Vagina (tissue), 2 donors: Measurements from ENCODE around the gene AMPD3. TPM values are rescaled to one million over a fixed set of nuclear protein-coding genes. Genes with fewer than 3 reads are reported as not detected.

Experiments used
- DNase-seq, 2 donors: peaks; one replicate each; pipeline ENCODE4 v3.0.0-alpha.2; 2017; ENCODE audit errors: extremely low spot score in 2 of 2
- H3K27ac ChIP-seq: fragments of 200-600 bp; sonication (generic); one replicate; pipeline ENCODE4 v1.5.1; 2019
- H3K27me3 ChIP-seq: fragments of 200-600 bp; sonication (generic); one replicate; pipeline ENCODE4 v1.5.1; 2019
- H3K36me3 ChIP-seq, 2 donors: fragments of 200-600 bp; sonication (generic); one replicate each; pipeline ENCODE4 v1.5.1; 2017 to 2019
- H3K4me1 ChIP-seq: fragments of 200-600 bp; sonication (generic); one replicate; pipeline ENCODE4 v1.5.1; 2019
- H3K4me3 ChIP-seq, 2 donors: fragments of 200-600 bp; sonication (generic); 1 replicate in 1 of 2; 2 replicates in 1 of 2; pipeline ENCODE4 v1.5.1; 2016 to 2019
- H3K9me3 ChIP-seq: fragments of 200-600 bp; sonication (generic); one replicate; pipeline ENCODE4 v1.5.1; 2019
- CTCF ChIP-seq, 3 experiments: fragments of 450-650 bp in 2 of 3; fragments of 200-600 bp in 1 of 3; sonication (generic) in 1 of 3; IDR thresholded peaks; one replicate each; pipeline ENCODE4 v1.5.1; 2017 to 2019; ENCODE audit warnings: antibody characterized with exemption in 3 of 3, mild to moderate bottlenecking in 2 of 3, moderate library complexity in 2 of 3
- POLR2A ChIP-seq, 2 donors: fragments of 450-650 bp; IDR thresholded peaks; one replicate each; pipeline ENCODE4 v1.6.1; 2017; ENCODE audit warnings: antibody characterized with exemption in 2 of 2, mild to moderate bottlenecking in 2 of 2, moderate library complexity in 2 of 2
- POLR2AphosphoS5 ChIP-seq, 2 donors: sonication (generic); formaldehyde crosslinking; IDR thresholded peaks; one replicate each; pipeline ENCODE4 v1.9.0; 2017; ENCODE audit warnings: antibody characterized with exemption in 2 of 2, mild to moderate bottlenecking in 2 of 2, low read depth in 1 of 2; ENCODE audit not compliant: insufficient read depth in 1 of 2
- intact Hi-C: fragments of 100-400 bp; cut with DNase I; formaldehyde crosslinking; loops from one replicate; pipeline ENCODE4 v1.15.1; 2023
- total RNA-seq: library from RNA; depleted of rRNA; stranded (reverse); fragments of >200 nt; gene quantifications from one replicate; pipeline ENCODE4 v1.2.3, GENCODE V29; 2016

Gene AMPD3
- total RNA-seq, 1 donor from 2014 or later: 20.1 TPM

GRCh38 chr11:10503777-10504480 lies 48.9 kb downstream of the AMPD3 start:
- Histone ChIP-seq H3K9me3 (no peaks in the 10 kb centered on the region), H3K36me3 (peaks cover 0 to 7% of the 10 kb centered on the region in 2 donors), H3K27me3 (no peaks in the 10 kb centered on the region), H3K4me1 (no peaks in the 10 kb centered on the region), H3K27ac (no peak overlapping the region), H3K4me3 (no peak overlapping the region)
- intact Hi-C loops: no loop called here
- no peak for DNase-seq
- no peak for TF ChIP-seq CTCF (IDR thresholded peaks at IDR 0.05)
- TF ChIP-seq POLR2A (IDR thresholded peaks at IDR 0.05): no peak
- TF ChIP-seq POLR2AphosphoS5 (IDR thresholded peaks at IDR 0.05; ENCODE audit: insufficient read depth in 1 of 2, low read depth in 1 of 2): no peak

- H3K9me3 ChIP-seq: no peaks in the 10 kb centered on the region
- no peak overlapping the region for H3K4me3 ChIP-seq
- no peaks in the 10 kb centered on the region for H3K4me1 ChIP-seq
- H3K27me3 ChIP-seq: no peaks in the 10 kb centered on the region
- DNase-seq: peak in 1 of 2 donors; percentile 81
- TF ChIP-seq POLR2AphosphoS5 (IDR thresholded peaks at IDR 0.05; ENCODE audit: insufficient read depth in 1 of 2, low read depth in 1 of 2): no peak
- TF ChIP-seq CTCF (IDR thresholded peaks at IDR 0.05): no peak
- TF ChIP-seq POLR2A (IDR thresholded peaks at IDR 0.05): no peak
- H3K36me3 ChIP-seq: peaks cover 0 to 7% of the 10 kb centered on the region in 2 donors
- intact Hi-C loops: no loop called here
- no peak overlapping the region for H3K27ac ChIP-seq
These were observed 49.4 kb downstream of the AMPD3 start for GRCh38 chr11:10504490-10504889.

GRCh38 chr11:10505278-10506007 lies 50.4 kb downstream of the AMPD3 start:
- DNase-seq: no peak
- no peaks in the 10 kb centered on the region for H3K27me3 ChIP-seq
- no peaks in the 10 kb centered on the region for H3K9me3 ChIP-seq
- TF ChIP-seq POLR2AphosphoS5 (IDR thresholded peaks at IDR 0.05; ENCODE audit: insufficient read depth in 1 of 2, low read depth in 1 of 2) (no peak), CTCF (IDR thresholded peaks at IDR 0.05) (no peak)
- no peaks in the 10 kb centered on the region for H3K4me1 ChIP-seq
- peaks cover 0 to 7% of the 10 kb centered on the region in 2 donors for H3K36me3 ChIP-seq
- H3K4me3 ChIP-seq: no peak overlapping the region
- intact Hi-C loops: no loop called here
- no peak overlapping the region for H3K27ac ChIP-seq

GRCh38 chr11:10506008-10506370 lies 50.9 kb downstream of the AMPD3 start:
- DNase-seq: no peak
- Histone ChIP-seq H3K9me3 (no peaks in the 10 kb centered on the region), H3K27ac (no peak overlapping the region), H3K36me3 (peaks cover 0 to 9% of the 10 kb centered on the region in 2 donors), H3K4me1 (no peaks in the 10 kb centered on the region), H3K4me3 (no peak overlapping the region), H3K27me3 (no peaks in the 10 kb centered on the region)
- intact Hi-C loops: no loop called here
- TF ChIP-seq CTCF (IDR thresholded peaks at IDR 0.05): no peak
- no peak for TF ChIP-seq POLR2AphosphoS5 (IDR thresholded peaks at IDR 0.05; ENCODE audit: insufficient read depth in 1 of 2, low read depth in 1 of 2)
- TF ChIP-seq POLR2A (IDR thresholded peaks at IDR 0.05): no peak

- TF ChIP-seq CTCF (IDR thresholded peaks at IDR 0.05): no peak
- TF ChIP-seq POLR2A (IDR thresholded peaks at IDR 0.05): no peak
- TF ChIP-seq POLR2AphosphoS5 (IDR thresholded peaks at IDR 0.05; ENCODE audit: insufficient read depth in 1 of 2, low read depth in 1 of 2): no peak
- no peaks in the 10 kb centered on the region for H3K27me3 ChIP-seq
- peaks cover 0 to 14% of the 10 kb centered on the region in 2 donors for H3K36me3 ChIP-seq
- peaks cover 12% of the 10 kb centered on the region for H3K4me1 ChIP-seq
- no peaks in the 10 kb centered on the region for H3K9me3 ChIP-seq
- H3K27ac ChIP-seq: no peak overlapping the region
- intact Hi-C loops: no loop called here
- no peak for DNase-seq
- no peak overlapping the region for H3K4me3 ChIP-seq
These were observed 56.1 kb downstream of the AMPD3 start for GRCh38 chr11:10511181-10511621.
